AG09319 (cell line): Measurements from ENCODE around the gene CACNG5.
"Not testable (repeated sequence)": the region's sequence is repeated elsewhere in the genome, so short reads cannot be mapped to it uniquely, and the experiment has no call there.

ENCODE experiments used
- DNase-seq: peaks from one replicate; pipeline ENCODE4 v3.0.0-alpha.2; 2010; ENCODE audit warnings: low read depth; ENCODE audit errors: extremely low read depth
- CTCF ChIP-seq: IDR thresholded peaks from 2 replicates; pipeline ENCODE4 v1.5.1; 2011; ENCODE audit warnings: low read depth, mild to moderate bottlenecking, inconsistent platforms, low read length, moderate library complexity

CACNG5 gene

DNA sequence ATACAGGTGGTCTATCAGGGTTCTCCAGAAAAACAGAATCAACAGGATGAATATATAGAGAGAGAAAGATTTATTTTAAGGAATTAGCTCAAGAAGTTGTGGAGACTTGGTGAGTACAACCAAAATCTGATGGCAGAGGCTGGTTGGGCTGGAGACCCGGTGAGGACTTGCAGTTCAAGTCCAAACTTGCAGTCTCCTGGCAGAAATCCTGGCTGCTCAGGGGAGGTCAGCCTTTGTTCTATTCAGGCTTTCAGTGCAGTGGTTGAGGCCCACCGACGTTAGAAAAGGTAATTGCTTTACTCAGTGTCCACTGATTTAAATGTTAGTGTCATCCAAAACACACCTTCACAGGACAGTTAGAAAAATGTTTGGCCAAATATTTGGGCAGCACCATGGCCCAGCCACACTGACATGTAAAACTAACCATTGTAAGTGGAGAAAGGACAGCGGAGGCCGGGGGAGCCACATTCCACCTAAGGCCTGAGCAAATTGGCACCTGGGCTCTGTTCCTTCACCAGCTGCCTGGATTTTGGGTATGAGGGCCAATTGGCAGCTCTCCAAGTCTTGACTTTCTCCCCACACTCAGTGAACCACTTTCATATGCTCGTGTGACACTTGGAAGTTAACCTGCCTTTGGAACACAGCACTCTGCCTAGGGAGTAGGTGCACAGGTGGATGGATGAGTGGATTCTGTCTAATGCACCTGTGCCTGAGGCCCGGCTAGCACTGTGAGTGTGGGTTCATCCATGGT, 54.7 kb downstream of the CACNG5 start:
- no peak for TF ChIP-seq CTCF
- no peak for DNase-seq

DNA sequence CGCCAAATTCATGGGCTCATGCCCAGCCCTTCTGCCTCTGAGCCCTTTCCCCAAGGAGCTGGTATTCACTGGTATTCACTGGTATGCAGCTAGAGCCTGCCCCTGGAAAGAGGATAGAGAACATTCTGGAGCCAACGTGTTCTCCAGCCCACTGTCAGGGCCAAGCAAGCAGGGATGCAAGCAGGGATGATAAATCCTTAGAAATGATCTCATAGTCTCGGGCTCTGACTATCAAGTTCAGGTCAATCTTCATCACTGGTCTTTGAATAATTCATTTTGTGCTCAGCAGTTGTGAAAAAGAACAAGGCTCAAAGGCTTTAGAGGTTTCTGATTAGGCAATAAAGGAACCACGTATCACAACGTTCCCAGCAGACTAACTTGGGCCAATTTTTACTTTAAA, 57.3 kb downstream of the CACNG5 start:
- no peak for TF ChIP-seq CTCF
- no peak for DNase-seq

GRCh38 chr17:66893382-66893781, 58.5 kb downstream of the CACNG5 start:
- no peak for DNase-seq
- TF ChIP-seq CTCF, result no peak

GRCh38 chr17:66893863-66894262, 58.9 kb downstream of the CACNG5 start:
- DNase-seq, result no peak
- no peak for TF ChIP-seq CTCF

DNA sequence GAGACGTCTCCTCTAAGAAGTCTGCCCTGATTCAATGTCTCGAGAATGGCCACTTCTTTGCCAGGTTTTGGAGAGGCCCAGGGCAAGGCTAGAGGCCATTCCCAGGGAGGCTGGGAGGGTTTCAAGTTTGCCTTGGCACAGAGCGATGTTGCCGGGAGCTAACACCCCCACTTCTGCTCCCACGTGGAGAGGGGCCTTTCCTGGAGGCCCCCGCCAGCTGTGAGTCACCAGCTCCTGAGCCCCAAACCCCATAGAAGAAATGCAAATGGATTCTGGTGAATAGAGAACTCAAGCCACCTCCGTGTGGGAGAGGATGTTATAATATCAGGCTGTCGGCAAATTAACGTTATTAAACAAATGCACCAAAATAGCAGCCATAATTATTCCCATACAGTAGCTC, 62.2 kb downstream of the CACNG5 start:
- TF ChIP-seq CTCF, result no peak
- no peak for DNase-seq

DNA sequence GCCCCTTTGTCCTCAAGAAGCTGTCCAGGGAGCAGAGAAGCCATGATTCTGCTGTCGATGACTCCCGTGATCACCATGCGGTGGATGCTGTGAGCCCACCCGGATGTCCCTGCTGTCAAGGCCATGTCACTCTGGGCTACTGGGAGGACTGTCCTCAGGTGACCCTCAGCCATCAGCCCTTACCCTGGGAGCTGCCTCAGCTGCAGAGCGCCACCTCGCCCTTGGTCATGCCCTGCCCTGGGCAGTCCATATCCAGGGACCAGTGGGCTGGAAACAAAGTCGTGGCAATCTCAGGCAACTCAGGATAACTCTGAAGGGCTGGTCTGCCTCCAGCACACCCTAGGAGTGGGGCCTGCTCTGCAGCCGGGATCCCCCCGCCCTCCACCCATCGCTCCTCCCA, 63.6 kb downstream of the CACNG5 start:
- no peak for TF ChIP-seq CTCF
- no peak for DNase-seq

DNA sequence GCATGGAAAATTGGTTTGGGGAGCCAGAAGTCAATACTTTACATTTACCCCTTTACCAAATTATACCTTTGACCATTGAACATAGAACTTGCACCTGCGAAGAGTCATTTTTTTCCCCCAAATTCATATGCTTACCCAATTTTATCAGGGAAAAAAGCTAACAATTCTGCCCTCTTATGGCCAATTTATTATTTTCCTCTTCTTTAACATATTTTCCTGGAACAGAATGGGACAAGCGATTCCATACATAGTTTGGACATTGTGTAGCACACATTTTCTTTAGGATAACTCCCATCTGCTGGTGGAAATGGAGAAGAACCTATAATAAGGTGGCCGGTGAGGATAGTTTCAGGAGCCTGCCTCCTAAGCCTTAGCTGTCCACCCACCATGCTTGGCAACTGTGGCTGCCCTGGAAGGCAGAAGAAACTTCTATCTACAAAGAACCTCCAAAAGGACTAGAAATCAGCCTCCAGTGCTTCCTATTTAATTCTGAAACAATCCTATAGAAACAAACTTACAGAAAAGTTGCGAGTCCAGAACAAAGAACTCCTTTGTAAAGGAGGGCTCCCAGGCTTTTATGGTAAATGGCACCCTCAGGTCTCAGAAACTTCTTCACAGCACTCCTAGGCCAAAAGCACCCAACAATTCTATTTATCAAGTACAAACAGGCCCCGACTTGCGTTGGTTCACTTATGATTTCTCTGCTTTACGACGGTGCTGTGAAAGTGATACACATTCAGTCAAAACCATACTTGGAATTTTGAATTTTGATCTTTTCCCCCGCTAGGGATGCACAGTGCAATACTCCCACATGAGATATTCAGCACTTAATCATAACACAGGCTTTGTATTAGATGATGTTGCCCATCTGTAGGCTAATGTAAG, 65.5 kb downstream of the CACNG5 start:
- no peak for DNase-seq
- TF ChIP-seq CTCF, result peak; percentile 19; the same call in 1 of the 2 replicates

GRCh38 chr17:66903296-66903695, 68.4 kb downstream of the CACNG5 start:
- DNase-seq, result not testable (repeated sequence)
